ENCODE results near the gene COX7A2L. TPM values are rescaled to one million over a fixed set of nuclear protein-coding genes. Genes with fewer than 3 reads are reported as not detected.

Gene COX7A2L
- polyA plus RNA-seq, 1 donor from 2014 or later: 136 TPM

GRCh38 chr2:42324949-42325348 is 36.1 kb downstream of the COX7A2L start:
- peak overlapping the region in 1 of 3 donors; percentile 76 for H3K27ac Mint-ChIP-seq
- H3K9me3 Mint-ChIP-seq: no peaks in the 10 kb centered on the region
- no peaks in the 10 kb centered on the region for H3K27me3 Mint-ChIP-seq
- no peaks in the 10 kb centered on the region for H3K4me1 Mint-ChIP-seq
- no peak overlapping the region for H3K4me3 Mint-ChIP-seq
- peaks cover 2% of the 10 kb centered on the region for H3K36me3 Mint-ChIP-seq

- no peaks in the 10 kb centered on the region for H3K27me3 Mint-ChIP-seq
- no peak overlapping the region for H3K4me3 Mint-ChIP-seq
- H3K27ac Mint-ChIP-seq: no peak overlapping the region
- H3K9me3 Mint-ChIP-seq: no peaks in the 10 kb centered on the region
- H3K4me1 Mint-ChIP-seq: no peaks in the 10 kb centered on the region
- peaks cover 2% of the 10 kb centered on the region for H3K36me3 Mint-ChIP-seq
These were observed 36.8 kb downstream of the COX7A2L start for GRCh38 chr2:42324244-42324643.

GRCh38 chr2:42321452-42322064 is 39.5 kb downstream of the COX7A2L start:
- Mint-ChIP-seq H3K27ac (no peak overlapping the region), H3K27me3 (no peaks in the 10 kb centered on the region), H3K4me3 (no peak overlapping the region), H3K9me3 (no peaks in the 10 kb centered on the region), H3K36me3 (peaks cover 4% of the 10 kb centered on the region), H3K4me1 (no peaks in the 10 kb centered on the region)

GRCh38 chr2:42319265-42319664 is 41.8 kb downstream of the COX7A2L start:
- Mint-ChIP-seq H3K4me3 (no peak overlapping the region), H3K27ac (no peak overlapping the region)

GRCh38 chr2:42317945-42318344 is 43.1 kb downstream of the COX7A2L start:
- H3K27me3 Mint-ChIP-seq: no peaks in the 10 kb centered on the region
- no peak overlapping the region for H3K4me3 Mint-ChIP-seq
- H3K4me1 Mint-ChIP-seq: no peaks in the 10 kb centered on the region
- peaks cover 4% of the 10 kb centered on the region for H3K36me3 Mint-ChIP-seq
- peak overlapping the region in 1 of 3 donors; percentile 83 for H3K27ac Mint-ChIP-seq
- H3K9me3 Mint-ChIP-seq: no peaks in the 10 kb centered on the region

More at GRCh38 chr2:42319265-42319664, 41.8 kb downstream of the COX7A2L start:
- Mint-ChIP-seq H3K27me3 (no peaks in the 10 kb centered on the region), H3K4me1 (no peaks in the 10 kb centered on the region), H3K36me3 (peaks cover 4% of the 10 kb centered on the region), H3K9me3 (no peaks in the 10 kb centered on the region)

- H3K4me3 Mint-ChIP-seq: no peak overlapping the region
- no peaks in the 10 kb centered on the region for H3K27me3 Mint-ChIP-seq
- peak overlapping the region in 2 of 3 donors; percentile 53 to 83 for H3K27ac Mint-ChIP-seq
- H3K36me3 Mint-ChIP-seq: peaks cover 4% of the 10 kb centered on the region
- H3K4me1 Mint-ChIP-seq: no peaks in the 10 kb centered on the region
- no peaks in the 10 kb centered on the region for H3K9me3 Mint-ChIP-seq
These were observed 43.5 kb downstream of the COX7A2L start for GRCh38 chr2:42317486-42317885.

- Mint-ChIP-seq H3K36me3 (peaks cover 4% of the 10 kb centered on the region), H3K4me3 (no peak overlapping the region), H3K9me3 (no peaks in the 10 kb centered on the region), H3K27me3 (no peaks in the 10 kb centered on the region), H3K27ac (no peak overlapping the region), H3K4me1 (no peaks in the 10 kb centered on the region)
These were observed 44.1 kb downstream of the COX7A2L start for GRCh38 chr2:42316910-42317309.

GRCh38 chr2:42315844-42316470 is 45.1 kb downstream of the COX7A2L start:
- Mint-ChIP-seq H3K9me3 (no peaks in the 10 kb centered on the region), H3K4me3 (no peak overlapping the region), H3K36me3 (peaks cover 4% of the 10 kb centered on the region), H3K4me1 (no peaks in the 10 kb centered on the region), H3K27me3 (no peaks in the 10 kb centered on the region), H3K27ac (peak overlapping the region in 1 of 3 donors; percentile 67)

- H3K4me1 Mint-ChIP-seq: no peaks in the 10 kb centered on the region
- H3K4me3 Mint-ChIP-seq: no peak overlapping the region
- H3K9me3 Mint-ChIP-seq: no peaks in the 10 kb centered on the region
- peaks cover 4% of the 10 kb centered on the region for H3K36me3 Mint-ChIP-seq
- peak overlapping the region in 2 of 3 donors; percentile 36 to 81 for H3K27ac Mint-ChIP-seq
- H3K27me3 Mint-ChIP-seq: no peaks in the 10 kb centered on the region
These were observed 46.0 kb downstream of the COX7A2L start for GRCh38 chr2:42314892-42315468.

GRCh38 chr2:42312106-42312505 is 48.9 kb downstream of the COX7A2L start:
- no peaks in the 10 kb centered on the region for H3K9me3 Mint-ChIP-seq
- H3K36me3 Mint-ChIP-seq: peaks cover 8% of the 10 kb centered on the region
- H3K27ac Mint-ChIP-seq: no peak overlapping the region
- H3K27me3 Mint-ChIP-seq: no peaks in the 10 kb centered on the region
- H3K4me1 Mint-ChIP-seq: no peaks in the 10 kb centered on the region
- H3K4me3 Mint-ChIP-seq: no peak overlapping the region

GRCh38 chr2:42310007-42310515 is 51.0 kb downstream of the COX7A2L start:
- H3K4me1 Mint-ChIP-seq: no peaks in the 10 kb centered on the region
- H3K9me3 Mint-ChIP-seq: no peaks in the 10 kb centered on the region
- no peaks in the 10 kb centered on the region for H3K27me3 Mint-ChIP-seq
- peak overlapping the region in 1 of 3 donors; percentile 39 for H3K27ac Mint-ChIP-seq
- H3K36me3 Mint-ChIP-seq: peaks cover 8% of the 10 kb centered on the region
- no peak overlapping the region for H3K4me3 Mint-ChIP-seq

GRCh38 chr2:42309366-42309765 is 51.7 kb downstream of the COX7A2L start:
- no peak overlapping the region for H3K4me3 Mint-ChIP-seq
- no peaks in the 10 kb centered on the region for H3K9me3 Mint-ChIP-seq
- H3K36me3 Mint-ChIP-seq: peaks cover 7% of the 10 kb centered on the region
- no peaks in the 10 kb centered on the region for H3K4me1 Mint-ChIP-seq
- peak overlapping the region in 2 of 3 donors; percentile 39 to 46 for H3K27ac Mint-ChIP-seq
- no peaks in the 10 kb centered on the region for H3K27me3 Mint-ChIP-seq

GRCh38 chr2:42307180-42307579 is 53.8 kb downstream of the COX7A2L start:
- Mint-ChIP-seq H3K4me3 (no peak overlapping the region), H3K4me1 (no peaks in the 10 kb centered on the region), H3K36me3 (peaks cover 11% of the 10 kb centered on the region), H3K9me3 (no peaks in the 10 kb centered on the region), H3K27ac (peak overlapping the region in 1 of 3 donors; percentile 47), H3K27me3 (no peaks in the 10 kb centered on the region)

- H3K9me3 Mint-ChIP-seq: no peaks in the 10 kb centered on the region
- H3K4me3 Mint-ChIP-seq: no peak overlapping the region
- H3K36me3 Mint-ChIP-seq: peaks cover 14% of the 10 kb centered on the region
- H3K27ac Mint-ChIP-seq: peak overlapping the region in 2 of 3 donors; percentile 5 to 9
- no peaks in the 10 kb centered on the region for H3K27me3 Mint-ChIP-seq
- H3K4me1 Mint-ChIP-seq: peaks cover 0 to 3% (median 2%) of the 10 kb centered on the region in 3 donors
These were observed 56.8 kb downstream of the COX7A2L start for GRCh38 chr2:42304059-42304713.

GRCh38 chr2:42303252-42303651 is 57.8 kb downstream of the COX7A2L start:
- peak overlapping the region in 1 of 3 donors; percentile 41 for H3K27ac Mint-ChIP-seq
- H3K36me3 Mint-ChIP-seq: peaks cover 11% of the 10 kb centered on the region
- peaks cover 4 to 11% (median 4%) of the 10 kb centered on the region in 3 donors for H3K4me1 Mint-ChIP-seq
- H3K4me3 Mint-ChIP-seq: no peak overlapping the region
- H3K9me3 Mint-ChIP-seq: no peaks in the 10 kb centered on the region
- H3K27me3 Mint-ChIP-seq: no peaks in the 10 kb centered on the region
